WTC11 (cell line): Measurements from ENCODE around the gene DCAF10. TPM values are rescaled to one million over a fixed set of nuclear protein-coding genes. Genes with fewer than 3 reads are reported as not detected.

Experiments
- ATAC-seq: fragments of 200-7000 bp; cut with Tn5 transposase; 2 replicates; pipeline ENCODE4 v1.10.0; 2021; ENCODE audit warnings: mild to moderate bottlenecking, moderate library complexity
- CTCF ChIA-PET: fragments of 300-600 bp; sonication (Branson Sonifier 250); formaldehyde crosslinking; loops from one replicate; lab custom pipeline; 2021; ENCODE audit warnings: antibody characterized with exemption; lab: Charles Lee
- POLR2A ChIA-PET: fragments of 350-600 bp; sonication (Branson Sonifier 250); formaldehyde crosslinking; loops from one replicate; lab custom pipeline; 2021; ENCODE audit warnings: antibody characterized with exemption; lab: Charles Lee
- DNase-seq: peaks from one replicate; pipeline ENCODE4 v3.0.0; 2021; ENCODE audit warnings: low spot score
- H3K27ac Mint-ChIP-seq: 2 replicates; pipeline ENCODE4 v1.8.0; 2021; ENCODE audit warnings: mixed read lengths
- H3K27me3 Mint-ChIP-seq: 2 replicates; pipeline ENCODE4 v1.8.0; 2021; ENCODE audit warnings: low read depth, mild to moderate bottlenecking, moderate library complexity, mixed read lengths
- H3K36me3 Mint-ChIP-seq: 2 replicates; pipeline ENCODE4 v1.8.0; 2021; ENCODE audit warnings: mixed read lengths
- H3K4me1 Mint-ChIP-seq: 2 replicates; pipeline ENCODE4 v1.8.0; 2022; ENCODE audit warnings: mixed read lengths
- H3K4me3 Mint-ChIP-seq: 2 replicates; pipeline ENCODE4 v1.8.0; 2021; ENCODE audit warnings: mild to moderate bottlenecking, moderate library complexity, mixed read lengths
- H3K9me3 Mint-ChIP-seq: 2 replicates; pipeline ENCODE4 v1.8.0; 2021; ENCODE audit warnings: mixed read lengths
- EMX1 ChIP-seq: fragments of 250-450 bp; sonication (Bioruptor Pico); IDR thresholded peaks from 2 replicates; pipeline ENCODE4 v1.8.0; 2021; ENCODE audit warnings: mild to moderate bottlenecking
- ESRRA ChIP-seq: sonication (generic); formaldehyde crosslinking; IDR thresholded peaks from 2 replicates; pipeline ENCODE4 v1.8.1; 2022; ENCODE audit warnings: mild to moderate bottlenecking, missing genetic modification reagents, borderline replicate concordance
- FOXK1 ChIP-seq: sonication (generic); formaldehyde crosslinking; IDR thresholded peaks from 2 replicates; pipeline ENCODE4 v1.8.0; 2022; ENCODE audit warnings: mild to moderate bottlenecking, moderate library complexity, missing genetic modification reagents
- GABPB1 ChIP-seq: sonication (generic); formaldehyde crosslinking; IDR thresholded peaks from 2 replicates; pipeline ENCODE4 v1.8.1; 2023; ENCODE audit warnings: mild to moderate bottlenecking, missing genetic modification reagents
- GTF2I ChIP-seq: fragments of 250-450 bp; sonication (Bioruptor Pico); conservative IDR thresholded peaks from 2 replicates; pipeline ENCODE4 v1.4.0; 2021; ENCODE audit warnings: mild to moderate bottlenecking
- HMGA2 ChIP-seq: fragments of 250-450 bp; sonication (Bioruptor Pico); IDR thresholded peaks from 2 replicates; pipeline ENCODE4 v1.4.0; 2021; ENCODE audit warnings: mild to moderate bottlenecking, moderate library complexity
- JAZF1 ChIP-seq: fragments of 250-450 bp; sonication (Bioruptor Pico); IDR thresholded peaks from 2 replicates; pipeline ENCODE4 v1.9.0; 2021; ENCODE audit warnings: moderate library complexity, mild to moderate bottlenecking, inconsistent platforms
- KAT7 ChIP-seq: sonication (generic); formaldehyde crosslinking; IDR thresholded peaks from 2 replicates; pipeline ENCODE4 v1.8.1; 2023; ENCODE audit warnings: missing genetic modification reagents, mild to moderate bottlenecking, borderline replicate concordance
- MXD4 ChIP-seq: fragments of 250-450 bp; sonication (Bioruptor Pico); IDR thresholded peaks from 2 replicates; pipeline ENCODE4 v1.8.0; 2021; ENCODE audit warnings: mild to moderate bottlenecking, moderate library complexity, borderline replicate concordance
- NFATC4 ChIP-seq: fragments of 250-450 bp; sonication (Bioruptor Pico); IDR thresholded peaks from 2 replicates; pipeline ENCODE4 v1.9.0; 2021; ENCODE audit warnings: mild to moderate bottlenecking
- NR3C1 ChIP-seq: sonication (generic); formaldehyde crosslinking; conservative IDR thresholded peaks from 2 replicates; pipeline ENCODE4 v1.8.1; 2023; ENCODE audit warnings: low read depth, mild to moderate bottlenecking, missing genetic modification reagents
- PRRX2 ChIP-seq: fragments of 250-450 bp; sonication (Bioruptor Pico); IDR thresholded peaks from 2 replicates; pipeline ENCODE4 v1.8.0; 2021; ENCODE audit warnings: mild to moderate bottlenecking
- SMAD3 ChIP-seq: sonication (generic); formaldehyde crosslinking; IDR thresholded peaks from 2 replicates; pipeline ENCODE4 v1.8.0; 2022; ENCODE audit warnings: missing genetic modification reagents, mild to moderate bottlenecking, borderline replicate concordance
- ZNF138 ChIP-seq: sonication (generic); formaldehyde crosslinking; conservative IDR thresholded peaks from 2 replicates; pipeline ENCODE4 v1.8.1; 2022; ENCODE audit warnings: mild to moderate bottlenecking, moderate library complexity, missing genetic modification reagents
- ZNF396 ChIP-seq: fragments of 250-450 bp; sonication (Bioruptor Pico); IDR thresholded peaks from 2 replicates; pipeline ENCODE4 v1.8.0; 2021; ENCODE audit warnings: mild to moderate bottlenecking, moderate library complexity, borderline replicate concordance
- total RNA-seq: library from RNA; stranded (reverse); gene quantifications from 3 replicates; pipeline ENCODE4 v1.2.3, GENCODE V29; 2021
- TF ChIP-seq, protein P1 (sequence below): sonication (generic); formaldehyde crosslinking; IDR thresholded peaks from 2 replicates; pipeline ENCODE4 v1.8.1; 2023; ENCODE audit warnings: mild to moderate bottlenecking, missing genetic modification reagents
- TF ChIP-seq, protein P2 (sequence below): sonication (generic); formaldehyde crosslinking; conservative IDR thresholded peaks from 2 replicates; pipeline ENCODE4 v1.8.1; 2023; ENCODE audit warnings: mild to moderate bottlenecking, low read depth, missing genetic modification reagents, moderate library complexity
- TF ChIP-seq, protein P3 (sequence below): sonication (generic); formaldehyde crosslinking; IDR thresholded peaks from 2 replicates; pipeline ENCODE4 v1.8.1; 2023; ENCODE audit warnings: mild to moderate bottlenecking, moderate library complexity, missing genetic modification reagents
- TF ChIP-seq, protein P4 (sequence below): fragments of 250-450 bp; sonication (Bioruptor Pico); conservative IDR thresholded peaks from 2 replicates; pipeline ENCODE4 v1.9.0; 2021; ENCODE audit warnings: mild to moderate bottlenecking
- TF ChIP-seq, protein P5 (sequence below): sonication (generic); formaldehyde crosslinking; IDR thresholded peaks from 2 replicates; pipeline ENCODE4 v1.8.1; 2022; ENCODE audit warnings: low read depth, mild to moderate bottlenecking, moderate library complexity, missing genetic modification reagents, borderline replicate concordance
- TF ChIP-seq, protein P6 (sequence below): sonication (generic); formaldehyde crosslinking; IDR thresholded peaks from 2 replicates; pipeline ENCODE4 v1.8.1; 2023; ENCODE audit warnings: mild to moderate bottlenecking, missing genetic modification reagents, moderate library complexity

DCAF10 gene
- total RNA-seq, 1 experiment from 2014 or later, result 11.7 TPM

DNA sequence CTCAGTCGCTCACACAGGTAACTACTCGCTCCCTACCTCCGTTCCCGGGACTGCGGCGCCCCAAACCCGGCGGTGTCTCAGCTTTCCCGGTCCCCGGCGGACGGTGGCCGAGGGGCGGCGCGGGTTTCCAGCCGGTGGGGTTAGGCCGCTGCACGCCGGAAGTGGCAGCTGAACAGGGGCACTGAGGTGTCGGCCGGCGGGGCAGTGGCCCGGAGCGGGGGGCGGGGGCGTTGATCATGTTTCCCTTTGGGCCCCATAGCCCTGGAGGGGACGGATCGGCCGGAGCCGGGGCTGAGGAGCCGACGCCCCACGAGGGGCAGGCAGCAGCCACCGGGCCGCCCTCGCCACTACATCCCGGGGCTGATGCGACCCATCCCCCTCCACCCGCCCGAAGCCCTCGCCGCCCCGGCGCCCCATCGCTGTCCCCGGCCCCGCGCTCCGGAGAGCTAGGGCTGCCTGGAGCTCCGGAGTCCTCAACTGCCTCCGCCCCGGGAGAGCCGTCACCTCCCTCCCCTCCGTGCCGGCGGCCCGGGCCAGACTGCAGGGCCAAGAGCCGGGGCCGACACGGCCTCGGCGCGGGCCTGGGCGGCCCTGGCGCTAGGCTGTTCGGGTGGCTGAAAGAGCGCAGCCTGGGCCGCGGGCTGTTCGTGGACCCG, at the start of gene DCAF10 (continued):
- TF ChIP-seq NR3C1 (CRISPR knock-in tag), result no peak
- TF ChIP-seq, protein P1, sequence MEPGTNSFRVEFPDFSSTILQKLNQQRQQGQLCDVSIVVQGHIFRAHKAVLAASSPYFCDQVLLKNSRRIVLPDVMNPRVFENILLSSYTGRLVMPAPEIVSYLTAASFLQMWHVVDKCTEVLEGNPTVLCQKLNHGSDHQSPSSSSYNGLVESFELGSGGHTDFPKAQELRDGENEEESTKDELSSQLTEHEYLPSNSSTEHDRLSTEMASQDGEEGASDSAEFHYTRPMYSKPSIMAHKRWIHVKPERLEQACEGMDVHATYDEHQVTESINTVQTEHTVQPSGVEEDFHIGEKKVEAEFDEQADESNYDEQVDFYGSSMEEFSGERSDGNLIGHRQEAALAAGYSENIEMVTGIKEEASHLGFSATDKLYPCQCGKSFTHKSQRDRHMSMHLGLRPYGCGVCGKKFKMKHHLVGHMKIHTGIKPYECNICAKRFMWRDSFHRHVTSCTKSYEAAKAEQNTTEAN, result peak; percentile 96
- TF ChIP-seq, protein P2, sequence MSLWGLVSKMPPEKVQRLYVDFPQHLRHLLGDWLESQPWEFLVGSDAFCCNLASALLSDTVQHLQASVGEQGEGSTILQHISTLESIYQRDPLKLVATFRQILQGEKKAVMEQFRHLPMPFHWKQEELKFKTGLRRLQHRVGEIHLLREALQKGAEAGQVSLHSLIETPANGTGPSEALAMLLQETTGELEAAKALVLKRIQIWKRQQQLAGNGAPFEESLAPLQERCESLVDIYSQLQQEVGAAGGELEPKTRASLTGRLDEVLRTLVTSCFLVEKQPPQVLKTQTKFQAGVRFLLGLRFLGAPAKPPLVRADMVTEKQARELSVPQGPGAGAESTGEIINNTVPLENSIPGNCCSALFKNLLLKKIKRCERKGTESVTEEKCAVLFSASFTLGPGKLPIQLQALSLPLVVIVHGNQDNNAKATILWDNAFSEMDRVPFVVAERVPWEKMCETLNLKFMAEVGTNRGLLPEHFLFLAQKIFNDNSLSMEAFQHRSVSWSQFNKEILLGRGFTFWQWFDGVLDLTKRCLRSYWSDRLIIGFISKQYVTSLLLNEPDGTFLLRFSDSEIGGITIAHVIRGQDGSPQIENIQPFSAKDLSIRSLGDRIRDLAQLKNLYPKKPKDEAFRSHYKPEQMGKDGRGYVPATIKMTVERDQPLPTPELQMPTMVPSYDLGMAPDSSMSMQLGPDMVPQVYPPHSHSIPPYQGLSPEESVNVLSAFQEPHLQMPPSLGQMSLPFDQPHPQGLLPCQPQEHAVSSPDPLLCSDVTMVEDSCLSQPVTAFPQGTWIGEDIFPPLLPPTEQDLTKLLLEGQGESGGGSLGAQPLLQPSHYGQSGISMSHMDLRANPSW (CRISPR knock-in tag), result no peak
- no peak for TF ChIP-seq JAZF1 (CRISPR knock-in tag)
- peak; percentile 97 for TF ChIP-seq FOXK1
- no peak for TF ChIP-seq MXD4 (CRISPR knock-in tag)
- no peak; the same call in 1 of the 2 replicates for TF ChIP-seq SMAD3 (CRISPR knock-in tag)
- no peak for TF ChIP-seq HMGA2 (CRISPR knock-in tag)
- TF ChIP-seq GTF2I (CRISPR knock-in tag), result no peak
- TF ChIP-seq, protein P3, sequence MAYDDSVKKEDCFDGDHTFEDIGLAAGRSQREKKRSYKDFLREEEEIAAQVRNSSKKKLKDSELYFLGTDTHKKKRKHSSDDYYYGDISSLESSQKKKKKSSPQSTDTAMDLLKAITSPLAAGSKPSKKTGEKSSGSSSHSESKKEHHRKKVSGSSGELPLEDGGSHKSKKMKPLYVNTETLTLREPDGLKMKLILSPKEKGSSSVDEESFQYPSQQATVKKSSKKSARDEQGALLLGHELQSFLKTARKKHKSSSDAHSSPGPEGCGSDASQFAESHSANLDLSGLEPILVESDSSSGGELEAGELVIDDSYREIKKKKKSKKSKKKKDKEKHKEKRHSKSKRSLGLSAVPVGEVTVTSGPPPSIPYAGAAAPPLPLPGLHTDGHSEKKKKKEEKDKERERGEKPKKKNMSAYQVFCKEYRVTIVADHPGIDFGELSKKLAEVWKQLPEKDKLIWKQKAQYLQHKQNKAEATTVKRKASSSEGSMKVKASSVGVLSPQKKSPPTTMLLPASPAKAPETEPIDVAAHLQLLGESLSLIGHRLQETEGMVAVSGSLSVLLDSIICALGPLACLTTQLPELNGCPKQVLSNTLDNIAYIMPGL, result peak; percentile 97
- TF ChIP-seq ZNF396 (CRISPR knock-in tag), result no peak
- TF ChIP-seq KAT7 (CRISPR knock-in tag), result peak; percentile 66
- no peak for TF ChIP-seq NFATC4 (CRISPR knock-in tag)
- TF ChIP-seq EMX1 (CRISPR knock-in tag), result no peak
- peak; percentile 95 for TF ChIP-seq GABPB1 (CRISPR knock-in tag)
- TF ChIP-seq ESRRA, result no peak
- TF ChIP-seq, all 79 proteins: peak for 32

DNA sequence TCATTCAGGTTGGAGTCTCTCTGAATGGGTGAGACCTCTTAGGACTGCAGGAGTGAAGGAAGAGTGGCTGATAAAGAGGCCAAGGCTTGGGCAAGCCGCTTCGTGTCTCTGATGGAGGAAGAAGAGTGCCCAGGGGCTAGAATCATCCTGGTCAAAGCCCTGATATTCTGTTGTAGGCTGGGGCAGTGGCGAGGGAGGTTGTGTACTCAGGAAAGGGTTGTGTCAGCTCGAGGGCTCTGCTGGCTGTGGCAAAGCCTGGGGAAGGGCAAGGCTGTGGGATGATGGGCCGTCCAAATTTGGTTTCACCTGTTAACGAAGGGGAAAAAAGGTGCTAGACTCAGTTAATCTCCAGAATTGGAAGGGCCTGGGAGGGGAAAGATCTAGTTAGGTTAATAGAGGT, 49.4 kb upstream of the DCAF10 start:
- Mint-ChIP-seq H3K9me3 (peaks cover 8% of the 10 kb centered on the region), H3K4me3 (no peak overlapping the region), H3K36me3 (peaks cover 6% of the 10 kb centered on the region; the same call in 1 of the 2 replicates), H3K4me1 (peaks cover 12% of the 10 kb centered on the region), H3K27me3 (peaks cover 2% of the 10 kb centered on the region), H3K27ac (no peak overlapping the region)
- POLR2A ChIA-PET, result no interaction called here
- CTCF ChIA-PET, result no interaction called here
- ATAC-seq (no peak), DNase-seq (no peak)
- TF ChIP-seq ZNF138 (CRISPR knock-in tag) (no peak), EMX1 (CRISPR knock-in tag) (no peak), NFATC4 (CRISPR knock-in tag) (no peak), PRRX2 (CRISPR knock-in tag) (no peak)
- TF ChIP-seq, protein P4, sequence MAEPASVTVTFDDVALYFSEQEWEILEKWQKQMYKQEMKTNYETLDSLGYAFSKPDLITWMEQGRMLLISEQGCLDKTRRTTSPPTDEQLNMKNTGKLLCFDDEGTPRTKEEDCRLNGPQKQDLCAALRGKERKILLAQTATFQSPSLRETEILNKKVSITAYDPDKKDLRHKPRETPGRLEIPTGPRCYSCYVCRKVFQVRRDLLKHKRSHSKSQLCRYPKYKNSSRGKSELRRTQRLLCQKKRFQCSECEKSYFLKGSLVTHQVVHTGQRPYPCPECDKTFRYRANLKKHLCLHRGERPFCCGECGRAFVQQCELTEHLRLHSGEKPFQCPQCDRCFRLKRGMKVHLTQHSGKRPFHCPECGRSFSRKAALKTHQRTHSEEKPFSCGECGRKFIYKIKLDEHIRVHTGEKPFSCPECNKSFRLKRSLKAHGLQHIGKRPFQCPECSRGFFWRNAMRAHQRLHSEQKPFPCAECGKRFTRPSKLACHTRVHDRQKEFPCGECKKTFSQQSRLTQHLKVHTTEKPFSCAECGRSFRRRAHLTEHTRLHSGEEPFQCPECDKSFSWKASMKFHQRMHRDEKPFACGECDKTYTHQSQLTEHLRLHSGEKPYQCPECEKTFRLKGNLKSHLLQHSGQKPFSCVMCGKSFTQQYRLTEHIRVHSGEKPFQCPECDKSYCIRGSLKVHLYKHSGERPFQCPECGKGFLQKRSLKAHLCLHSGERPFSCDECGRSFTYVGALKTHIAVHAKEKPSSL, result no peak
- TF ChIP-seq, protein P1, result no peak
- TF ChIP-seq, protein P5, sequence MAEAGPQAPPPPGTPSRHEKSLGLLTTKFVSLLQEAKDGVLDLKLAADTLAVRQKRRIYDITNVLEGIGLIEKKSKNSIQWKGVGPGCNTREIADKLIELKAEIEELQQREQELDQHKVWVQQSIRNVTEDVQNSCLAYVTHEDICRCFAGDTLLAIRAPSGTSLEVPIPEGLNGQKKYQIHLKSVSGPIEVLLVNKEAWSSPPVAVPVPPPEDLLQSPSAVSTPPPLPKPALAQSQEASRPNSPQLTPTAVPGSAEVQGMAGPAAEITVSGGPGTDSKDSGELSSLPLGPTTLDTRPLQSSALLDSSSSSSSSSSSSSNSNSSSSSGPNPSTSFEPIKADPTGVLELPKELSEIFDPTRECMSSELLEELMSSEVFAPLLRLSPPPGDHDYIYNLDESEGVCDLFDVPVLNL (CRISPR knock-in tag), result no peak
- TF ChIP-seq, protein P2 (CRISPR knock-in tag), result no peak
- TF ChIP-seq, protein P6, sequence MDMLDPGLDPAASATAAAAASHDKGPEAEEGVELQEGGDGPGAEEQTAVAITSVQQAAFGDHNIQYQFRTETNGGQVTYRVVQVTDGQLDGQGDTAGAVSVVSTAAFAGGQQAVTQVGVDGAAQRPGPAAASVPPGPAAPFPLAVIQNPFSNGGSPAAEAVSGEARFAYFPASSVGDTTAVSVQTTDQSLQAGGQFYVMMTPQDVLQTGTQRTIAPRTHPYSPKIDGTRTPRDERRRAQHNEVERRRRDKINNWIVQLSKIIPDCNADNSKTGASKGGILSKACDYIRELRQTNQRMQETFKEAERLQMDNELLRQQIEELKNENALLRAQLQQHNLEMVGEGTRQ (CRISPR knock-in tag), result no peak
